G401 (cell line): Measurements from ENCODE around the gene RALGPS1. TPM values are rescaled to one million over a fixed set of nuclear protein-coding genes. Genes with fewer than 3 reads are reported as not detected.

Source experiments
- DNase-seq: peaks from one replicate; pipeline ENCODE4 v3.0.0-alpha.2; 2015; ENCODE audit warnings: low spot score
- in situ Hi-C: cut with HindIII; loops from 2 replicates; pipeline ENCODE4 v1.10.0; 2016; ENCODE audit warnings: low sequenced_read_pairs, mixed read lengths
- total RNA-seq: library from RNA; depleted of rRNA; stranded (reverse); fragments of >200 nt; shearing (Covaris generic); gene quantifications from 2 replicates; pipeline ENCODE4 v1.2.3, GENCODE V29; 2014; rRNA removed

Gene RALGPS1
- total RNA-seq, 1 experiment from 2014 or later, result 3.7 TPM

GRCh38 chr9:127267793-127268525 is 353.4 kb downstream of the RALGPS1 start:
- DNase-seq, result peak; percentile 46
- in situ Hi-C loops, result no loop called here

- DNase-seq, result no peak
- in situ Hi-C loops, result no loop called here
Measured at GRCh38 chr9:127269449-127269848, 354.9 kb downstream of the RALGPS1 start.

Other genes starting within 250 kb of the RALGPS1 start
- 3.5 and 4.3 TPM in 2 replicates for gene ZBTB43, start 109.7 kb upstream of the RALGPS1 start, total RNA-seq
- 7.8 and 12.0 TPM in 2 replicates for gene ZBTB34, start 54.1 kb upstream of the RALGPS1 start, total RNA-seq
- gene ANGPTL2, start 207.9 kb downstream of the RALGPS1 start, total RNA-seq, result 10.3 and 24.4 TPM in 2 replicates